ENCODE measurements around the gene CFAP221.

GRCh38 chr2:119541476-119541875 is 2.8 kb upstream of the CFAP221 start:
- no peak for TF ChIP-seq CTCF (conservative IDR thresholded peaks at IDR 0.05)
- no peak for TF ChIP-seq EZH2 (IDR thresholded peaks at IDR 0.05; ENCODE audit: low read depth)

Measured in PC-9 (cell line).